ENCODE measurements around the gene LGSN. TPM values are rescaled to one million over a fixed set of nuclear protein-coding genes. Genes with fewer than 3 reads are reported as not detected.
A peak's percentile ranks its signal among the peaks of the same experiment; 100 is the strongest.

Gene LGSN
- total and polyA plus RNA-seq, 2 of the 8 experiments (the other 6 are each of a cell fraction or from before 2014, with no cell fraction given) = 0.08 TPM; not detected in 1

GRCh38 chr6:63272397-63272796, 47.4 kb downstream of the LGSN start (continued):
- TF ChIP-seq CHD7 (IDR thresholded peaks at IDR 0.05; ENCODE audit: insufficient replicate concordance, low read length) (no peak), BACH1 (IDR thresholded peaks at IDR 0.05; ENCODE audit: low read length) (no peak), GABPA (IDR thresholded peaks at IDR 0.05; ENCODE audit: borderline replicate concordance, insufficient read depth, low read length) (no peak), GTF2F1 (IDR thresholded peaks at IDR 0.05; ENCODE audit: borderline replicate concordance, low read depth, low read length) (no peak), KDM4A (IDR thresholded peaks at IDR 0.05; ENCODE audit: low read depth, low read length, severe bottlenecking) (no peak), RBBP5 (IDR thresholded peaks at IDR 0.05; ENCODE audit: borderline replicate concordance, low read depth, low read length) (no peak), CTCF (IDR thresholded peaks at IDR 0.05; ENCODE audit: control extremely low read depth in 1 of 3, insufficient read depth in 1 of 3, low read depth in 1 of 3, low read length in 3 of 3) (peak in 2 of 3 experiments; percentile 28 to 31; a peak in 2 of 4 replicates), RAD21 (IDR thresholded peaks at IDR 0.05 in 1 of 2, conservative IDR thresholded peaks at IDR 0.05 in 1 of 2; ENCODE audit: low read depth in 2 of 2, low read length in 2 of 2) (peak; percentile 65 to 77)

Measured in H1 (cell line).